GDM1 (cell line): ENCODE data around the gene PRXL2B.

Experiments used
- DNase-seq: peaks from one replicate; lab custom pipeline; 2025; lab: John Stamatoyannopoulos, UW

The PRXL2B gene

GRCh38 chr1:2585318-2586092 lies 1.1 kb upstream of the PRXL2B start:
- peak; percentile 76 for DNase-seq

- DNase-seq, result no peak
These were observed 688 bp downstream of the PRXL2B start for GRCh38 chr1:2587071-2587859.

- DNase-seq, result no peak
These were observed 1.4 kb downstream of the PRXL2B start for GRCh38 chr1:2587860-2588571.

GRCh38 chr1:2588661-2589430 lies 2.3 kb downstream of the PRXL2B start:
- DNase-seq, result no peak

- DNase-seq, result no peak
These were observed 3.1 kb downstream of the PRXL2B start for GRCh38 chr1:2589431-2590232.

GRCh38 chr1:2590233-2591141 lies 3.9 kb downstream of the PRXL2B start:
- no peak for DNase-seq

GRCh38 chr1:2591233-2591580 lies 4.6 kb downstream of the PRXL2B start:
- no peak for DNase-seq

- no peak for DNase-seq
These were observed 5.1 kb downstream of the PRXL2B start for GRCh38 chr1:2591581-2592261.

GRCh38 chr1:2592672-2593071 lies 6.1 kb downstream of the PRXL2B start:
- DNase-seq, result no peak

- DNase-seq, result no peak
These were observed 6.8 kb downstream of the PRXL2B start for GRCh38 chr1:2593251-2593878.

GRCh38 chr1:2594001-2594640 lies 7.5 kb downstream of the PRXL2B start:
- no peak for DNase-seq

- DNase-seq, result no peak
These were observed 8.1 kb downstream of the PRXL2B start for GRCh38 chr1:2594641-2595131.

- no peak for DNase-seq
These were observed 8.8 kb downstream of the PRXL2B start for GRCh38 chr1:2595261-2595811.

GRCh38 chr1:2595812-2596529 lies 9.4 kb downstream of the PRXL2B start:
- DNase-seq, result no peak

- no peak for DNase-seq
These were observed 10.2 kb downstream of the PRXL2B start for GRCh38 chr1:2596530-2597333.
